ENCODE measurements around the gene SLC20A1. TPM values are rescaled to one million over a fixed set of nuclear protein-coding genes. Genes with fewer than 3 reads are reported as not detected.

Gene SLC20A1
- total and polyA plus RNA-seq, 2 of the 4 experiments (the other 2 are of a cell fraction), result 93.6 to 94.1 TPM

Other genes with a start within 250 kb of the SLC20A1 start
- gene RGPD8, start 212.3 kb upstream of the SLC20A1 start, total RNA-seq (2012; rRNA removed), result 4.1 and 4.2 TPM in 2 replicates
- 0.67 and 0.69 TPM in 2 replicates for gene RGPD8, start 212.3 kb upstream of the SLC20A1 start, polyA plus RNA-seq (2012; rRNA removed)
- gene TTL, start 163.8 kb upstream of the SLC20A1 start, total RNA-seq (2012; rRNA removed), result 36.2 and 44.7 TPM in 2 replicates
- gene TTL, start 163.8 kb upstream of the SLC20A1 start, polyA plus RNA-seq (2012; rRNA removed), result 13.4 and 18.2 TPM in 2 replicates
- gene POLR1B, start 103.5 kb upstream of the SLC20A1 start, total RNA-seq (2012; rRNA removed), result 22.8 and 24.6 TPM in 2 replicates
- gene POLR1B, start 103.5 kb upstream of the SLC20A1 start, polyA plus RNA-seq (2012; rRNA removed), result 10.5 and 10.9 TPM in 2 replicates
- 4.8 and 8.1 TPM in 2 replicates for gene CHCHD5, start 61.3 kb upstream of the SLC20A1 start, total RNA-seq (2012; rRNA removed)
- 40.1 and 46.2 TPM in 2 replicates for gene CHCHD5, start 61.3 kb upstream of the SLC20A1 start, polyA plus RNA-seq (2012; rRNA removed)
- not detected in 2 replicates for gene NT5DC4, start 75.1 kb downstream of the SLC20A1 start, total RNA-seq (2012; rRNA removed)
- not detected in 2 replicates for gene NT5DC4, start 75.1 kb downstream of the SLC20A1 start, polyA plus RNA-seq (2012; rRNA removed)
- gene CKAP2L, start 118.7 kb downstream of the SLC20A1 start, total RNA-seq (2012; rRNA removed), result 9.9 and 13.3 TPM in 2 replicates
- 6.3 and 6.4 TPM in 2 replicates for gene CKAP2L, start 118.7 kb downstream of the SLC20A1 start, polyA plus RNA-seq (2012; rRNA removed)
- gene IL1A, start 138.6 kb downstream of the SLC20A1 start, total RNA-seq (2012; rRNA removed), result 0.83 and 1.1 TPM in 2 replicates
- gene IL1A, start 138.6 kb downstream of the SLC20A1 start, polyA plus RNA-seq (2012; rRNA removed), result 0.39 and 0.48 TPM in 2 replicates
- 3.0 and 3.6 TPM in 2 replicates for gene IL1B, start 190.8 kb downstream of the SLC20A1 start, total RNA-seq (2012; rRNA removed)
- gene IL1B, start 190.8 kb downstream of the SLC20A1 start, polyA plus RNA-seq (2012; rRNA removed), result 3.2 and 4.4 TPM in 2 replicates